ENCODE data around the gene FCRL2.

- TF ChIP-seq, protein P1, sequence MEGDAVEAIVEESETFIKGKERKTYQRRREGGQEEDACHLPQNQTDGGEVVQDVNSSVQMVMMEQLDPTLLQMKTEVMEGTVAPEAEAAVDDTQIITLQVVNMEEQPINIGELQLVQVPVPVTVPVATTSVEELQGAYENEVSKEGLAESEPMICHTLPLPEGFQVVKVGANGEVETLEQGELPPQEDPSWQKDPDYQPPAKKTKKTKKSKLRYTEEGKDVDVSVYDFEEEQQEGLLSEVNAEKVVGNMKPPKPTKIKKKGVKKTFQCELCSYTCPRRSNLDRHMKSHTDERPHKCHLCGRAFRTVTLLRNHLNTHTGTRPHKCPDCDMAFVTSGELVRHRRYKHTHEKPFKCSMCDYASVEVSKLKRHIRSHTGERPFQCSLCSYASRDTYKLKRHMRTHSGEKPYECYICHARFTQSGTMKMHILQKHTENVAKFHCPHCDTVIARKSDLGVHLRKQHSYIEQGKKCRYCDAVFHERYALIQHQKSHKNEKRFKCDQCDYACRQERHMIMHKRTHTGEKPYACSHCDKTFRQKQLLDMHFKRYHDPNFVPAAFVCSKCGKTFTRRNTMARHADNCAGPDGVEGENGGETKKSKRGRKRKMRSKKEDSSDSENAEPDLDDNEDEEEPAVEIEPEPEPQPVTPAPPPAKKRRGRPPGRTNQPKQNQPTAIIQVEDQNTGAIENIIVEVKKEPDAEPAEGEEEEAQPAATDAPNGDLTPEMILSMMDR (IDR thresholded peaks at IDR 0.05), result no peak
- TF ChIP-seq POLR2A (IDR thresholded peaks at IDR 0.05), result no peak
Observed at GRCh38 chr1:157773493-157774350, 3.2 kb downstream of the FCRL2 start.
